NAMALWA (cell line): ENCODE measurements around the gene SCGB1D2.
A peak's percentile ranks its signal among the peaks of the same experiment; 100 is the strongest.

ENCODE experiments used
- DNase-seq: peaks from one replicate; pipeline ENCODE4 v3.0.0-alpha.2; 2015; ENCODE audit warnings: low spot score

Gene SCGB1D2

DNA sequence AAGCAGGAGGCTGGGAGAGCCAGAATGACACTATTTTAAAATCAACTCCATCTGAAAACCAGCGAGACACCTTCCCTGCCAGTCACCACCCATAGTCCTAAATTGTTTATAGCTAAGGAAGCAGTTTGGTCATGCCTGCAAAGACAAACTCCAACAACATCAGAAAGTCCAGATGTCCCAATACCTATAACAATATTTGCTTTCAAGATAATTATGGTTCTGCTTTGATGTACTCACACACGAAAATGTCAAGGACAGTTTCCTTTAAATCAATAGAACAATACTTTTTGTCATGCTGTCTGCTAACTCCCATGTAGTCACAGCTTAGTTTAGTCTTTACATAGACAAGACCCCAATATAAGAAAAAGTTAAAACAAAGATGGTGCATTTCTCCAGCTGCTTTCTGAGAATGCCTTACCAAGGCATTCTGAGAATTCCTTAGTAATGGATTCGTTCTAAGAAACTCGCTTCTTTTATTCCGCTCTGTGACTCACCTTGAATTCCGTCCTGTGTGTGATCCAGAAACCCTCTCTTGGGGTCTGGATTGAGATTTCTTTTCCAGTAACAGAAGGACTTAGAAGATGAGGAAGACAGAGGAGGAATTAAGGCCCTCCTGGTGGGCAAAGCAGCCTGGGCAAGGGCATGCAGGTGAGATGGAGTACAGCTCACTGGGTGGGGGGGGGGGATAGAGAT is 18.4 kb downstream of the SCGB1D2 start:
- DNase-seq, result no peak

DNA sequence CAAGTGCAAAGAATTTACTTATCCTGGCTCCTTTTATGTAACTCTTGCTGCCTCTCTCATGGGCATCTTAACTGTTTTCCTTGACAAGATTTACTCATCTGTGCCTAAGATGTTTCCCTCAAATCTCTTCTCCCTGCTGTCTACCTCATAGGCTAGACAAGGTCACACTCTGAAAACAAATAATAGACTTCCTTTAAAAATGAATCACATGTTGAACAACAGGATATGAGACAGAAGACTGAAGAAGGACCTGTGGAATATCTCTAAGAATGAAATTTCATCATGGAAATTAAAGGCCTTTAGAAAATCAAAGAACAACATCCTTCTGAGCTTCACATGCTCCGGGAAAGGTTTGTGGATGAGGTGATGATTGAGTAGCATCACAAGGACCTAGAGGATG is 22.0 kb downstream of the SCGB1D2 start:
- DNase-seq, result no peak

DNA sequence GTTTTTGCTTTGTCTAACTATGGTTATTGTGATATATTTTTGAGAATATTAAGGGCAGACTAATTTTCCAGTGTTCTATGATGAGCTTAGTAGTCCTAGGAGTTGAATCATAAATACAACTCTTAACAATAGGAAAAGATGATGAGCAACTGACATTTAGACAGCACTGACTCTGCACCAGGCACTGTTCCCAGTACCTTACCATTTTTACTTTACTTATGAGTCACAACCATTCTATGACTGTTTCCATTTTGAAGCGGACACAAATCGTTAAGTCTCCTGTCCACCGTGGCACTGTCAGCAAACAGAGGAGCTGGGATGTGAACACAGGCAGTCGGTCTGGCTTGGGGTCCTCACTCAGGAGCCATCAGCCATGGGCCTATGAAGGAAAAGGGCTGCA is 24.5 kb downstream of the SCGB1D2 start:
- no peak for DNase-seq

DNA sequence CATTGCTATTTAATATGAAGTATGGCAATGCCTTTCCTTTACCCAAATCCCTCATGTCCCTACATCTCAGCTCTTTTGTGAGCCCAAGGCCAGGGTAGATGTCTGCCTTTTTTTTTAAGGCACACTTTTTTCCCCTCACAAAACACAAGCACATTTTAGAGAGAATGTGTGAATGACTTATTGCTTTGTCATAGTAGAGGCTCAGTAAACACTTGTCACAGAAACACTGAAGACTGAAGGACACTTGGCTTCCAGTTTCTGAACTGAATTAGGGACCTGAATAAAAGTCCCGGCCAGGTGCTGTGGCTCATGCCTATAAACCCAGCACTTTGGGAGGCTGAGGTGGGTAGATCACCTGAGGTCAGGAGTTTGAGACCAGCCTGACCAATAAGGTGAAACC is 25.0 kb downstream of the SCGB1D2 start:
- DNase-seq, result no peak

DNA sequence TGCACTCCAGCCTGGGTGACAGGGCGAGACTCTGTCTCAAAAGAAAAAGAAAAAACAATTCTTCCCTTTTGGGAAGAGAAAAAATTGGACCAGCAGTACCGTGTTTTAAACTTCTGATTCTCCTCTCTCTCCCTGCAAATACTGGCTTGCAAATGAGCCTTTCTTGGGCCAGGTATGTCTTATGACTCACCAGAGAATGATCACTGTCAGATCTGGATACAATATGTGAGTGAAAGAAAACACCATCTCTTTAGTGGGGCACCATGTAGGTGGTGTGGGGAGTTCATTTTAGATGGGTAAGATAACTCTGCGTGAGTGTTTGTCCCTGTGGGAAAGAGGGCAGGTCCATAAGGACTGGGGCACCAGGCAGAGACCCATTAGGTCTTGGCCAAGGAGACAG is 25.5 kb downstream of the SCGB1D2 start:
- no peak for DNase-seq

DNA sequence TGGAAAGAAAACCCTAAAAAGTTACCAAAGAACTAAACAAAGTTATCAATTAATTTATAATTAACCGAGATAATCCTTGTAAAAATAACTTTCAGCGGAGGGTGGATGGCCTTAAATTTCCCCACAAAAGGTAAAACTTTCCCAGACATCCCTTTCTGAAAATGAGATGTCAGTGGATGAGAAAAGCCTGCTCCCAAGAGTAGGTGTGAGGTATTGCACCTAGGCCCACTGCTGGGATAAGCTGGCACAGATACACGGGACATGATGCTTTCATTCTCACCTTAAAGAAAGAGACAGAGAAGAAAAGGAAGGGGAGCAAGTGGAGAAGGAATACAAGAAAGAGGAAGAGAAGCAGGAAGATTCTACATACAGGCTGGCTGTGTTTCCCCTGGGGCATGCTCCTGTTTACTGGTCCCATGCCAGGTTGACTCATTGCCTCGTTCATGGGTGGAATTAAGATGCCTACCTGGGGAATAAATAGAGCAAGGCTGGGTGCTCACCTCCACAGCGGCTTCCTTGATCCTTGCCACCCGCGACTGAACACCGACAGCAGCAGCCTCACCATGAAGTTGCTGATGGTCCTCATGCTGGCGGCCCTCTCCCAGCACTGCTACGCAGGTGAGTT is 27.7 kb downstream of the SCGB1D2 start, which contains the start of gene SCGB2A2:
Gene SCGB2A2, plus strand, starts transcription at position 505 of the 625 bp plus-strand sequence. Its CDS starts 59 bp downstream, at position 564.
- DNase-seq, result peak; percentile 4

DNA sequence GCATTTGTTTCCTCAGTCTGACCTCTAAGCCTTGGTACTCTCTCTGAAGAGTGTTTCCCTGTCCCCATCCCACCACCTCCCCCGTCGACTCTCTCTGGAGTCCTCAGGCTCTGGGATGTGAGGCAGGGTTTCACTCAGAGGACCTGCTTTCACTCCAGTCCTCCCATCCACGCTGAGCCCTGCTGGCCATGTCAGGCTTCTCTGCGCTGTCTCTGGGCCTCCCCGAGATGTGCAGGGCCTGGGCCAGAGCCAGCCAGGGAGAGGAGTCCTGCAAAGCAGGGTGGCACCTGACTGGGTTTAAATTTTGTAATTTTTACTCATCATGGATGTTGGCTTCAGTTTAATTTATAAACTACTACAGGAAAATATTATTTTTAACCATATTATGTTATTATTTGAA is 31.2 kb downstream of the SCGB1D2 start:
- DNase-seq, result no peak

DNA sequence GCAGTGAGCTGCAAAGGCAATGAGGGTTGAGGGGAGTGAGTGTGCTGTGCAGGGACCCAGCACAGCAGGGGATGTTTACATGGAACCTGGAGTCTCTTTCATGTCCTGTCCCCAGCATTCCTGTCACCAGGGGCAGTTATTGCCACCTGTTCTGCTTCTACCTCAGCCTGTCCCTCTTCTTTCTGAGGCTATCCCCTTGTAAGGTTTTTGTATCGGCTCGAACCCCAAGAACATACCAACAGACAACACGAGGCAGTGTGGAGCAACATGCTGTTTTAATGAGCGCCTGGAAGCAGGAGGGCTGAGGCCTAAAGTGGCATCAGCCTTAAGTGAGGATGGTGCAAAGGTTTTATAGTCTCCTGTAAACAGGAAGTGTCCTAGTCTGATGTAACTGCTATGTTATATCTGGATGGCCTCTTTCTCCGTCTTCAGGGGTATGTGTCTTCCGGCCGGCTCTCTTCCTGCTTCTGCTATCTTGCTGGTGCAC is 31.8 kb downstream of the SCGB1D2 start:
- DNase-seq, result no peak

DNA sequence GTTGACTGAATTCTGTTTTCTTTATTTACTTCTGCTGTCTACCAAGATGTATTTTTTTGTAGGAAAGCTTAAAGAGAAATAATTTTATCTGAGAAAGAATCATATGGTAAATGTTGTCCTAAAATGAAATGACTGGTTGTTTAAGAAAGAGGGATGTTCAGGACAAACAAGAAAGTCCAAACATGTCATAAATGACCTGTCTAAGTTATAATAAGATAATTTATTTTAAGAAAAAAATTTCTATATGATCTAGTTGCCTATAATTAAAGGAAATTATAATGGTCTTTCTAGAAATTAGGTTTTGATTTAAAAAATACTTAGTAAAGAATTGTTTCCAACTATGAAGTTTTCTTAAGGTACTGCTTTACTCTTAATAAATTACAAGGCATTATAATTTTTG is 38.4 kb downstream of the SCGB1D2 start:
- DNase-seq, result no peak
